ENCODE measurements around the gene GPR34.
A peak's percentile ranks its signal among the peaks of the same experiment; 100 is the strongest.

The GPR34 gene

DNA sequence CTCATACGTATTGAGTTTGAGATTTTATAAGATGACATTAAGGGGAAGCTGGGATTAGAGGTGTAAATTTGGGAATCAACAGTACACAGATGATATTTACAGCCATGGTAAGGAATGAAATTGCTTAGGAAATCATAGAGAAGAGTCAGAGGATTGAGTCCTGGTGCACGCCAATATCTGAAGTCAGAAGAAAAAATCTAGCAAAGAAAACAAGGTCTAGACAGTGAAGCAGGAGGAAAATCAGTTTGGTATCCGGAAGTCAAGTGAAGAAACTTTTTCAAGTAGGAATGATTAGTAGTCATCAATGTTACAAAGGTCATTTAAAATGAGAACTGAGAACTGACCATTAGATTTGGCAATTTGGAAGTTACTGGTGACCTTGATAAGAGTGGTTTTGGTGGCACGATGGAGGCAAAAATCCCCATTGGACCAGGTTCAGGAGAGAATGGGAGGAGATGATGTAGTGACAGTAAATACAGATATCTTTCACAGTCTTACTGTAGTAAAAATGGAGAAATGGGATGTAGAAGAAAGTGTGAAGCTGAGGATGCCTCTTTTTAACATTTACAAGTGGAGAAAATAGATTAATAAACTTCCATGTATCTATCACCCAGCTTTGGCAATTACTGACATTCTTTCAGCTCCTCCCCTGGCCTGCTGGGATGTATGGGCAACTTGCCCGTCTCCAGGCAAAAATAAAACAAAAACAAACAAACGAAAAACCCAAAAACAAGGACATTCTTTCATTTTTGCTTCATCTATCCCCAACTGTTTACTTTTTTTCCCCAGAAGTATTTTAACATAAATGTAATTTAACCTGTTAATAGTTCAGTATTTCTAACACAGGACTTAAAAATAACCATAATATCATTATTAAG, 11.4 kb upstream of the GPR34 start:
- H3K27ac Mint-ChIP-seq: no peak overlapping the region
- H3K4me3 Mint-ChIP-seq: no peak overlapping the region
- H3K4me1 Mint-ChIP-seq (ENCODE audit: low read depth): peaks cover 7% of the 10 kb centered on the region
- peaks cover 8% of the 10 kb centered on the region for H3K36me3 Mint-ChIP-seq
- H3K27me3 Mint-ChIP-seq: no peaks in the 10 kb centered on the region
- H3K9me3 Mint-ChIP-seq (ENCODE audit: low read depth): no peaks in the 10 kb centered on the region

GRCh38 chrX:41684138-41684537, 4.6 kb upstream of the GPR34 start:
- Mint-ChIP-seq H3K27me3 (no peaks in the 10 kb centered on the region), H3K4me3 (no peak overlapping the region), H3K4me1 (ENCODE audit: low read depth) (peaks cover 17% of the 10 kb centered on the region), H3K9me3 (ENCODE audit: low read depth) (no peaks in the 10 kb centered on the region), H3K27ac (no peak overlapping the region), H3K36me3 (no peaks in the 10 kb centered on the region)

GRCh38 chrX:41684940-41685339, 3.8 kb upstream of the GPR34 start:
- Mint-ChIP-seq H3K27me3 (no peaks in the 10 kb centered on the region), H3K27ac (no peak overlapping the region), H3K36me3 (no peaks in the 10 kb centered on the region), H3K9me3 (ENCODE audit: low read depth) (no peaks in the 10 kb centered on the region), H3K4me1 (ENCODE audit: low read depth) (peaks cover 17% of the 10 kb centered on the region), H3K4me3 (no peak overlapping the region)

DNA sequence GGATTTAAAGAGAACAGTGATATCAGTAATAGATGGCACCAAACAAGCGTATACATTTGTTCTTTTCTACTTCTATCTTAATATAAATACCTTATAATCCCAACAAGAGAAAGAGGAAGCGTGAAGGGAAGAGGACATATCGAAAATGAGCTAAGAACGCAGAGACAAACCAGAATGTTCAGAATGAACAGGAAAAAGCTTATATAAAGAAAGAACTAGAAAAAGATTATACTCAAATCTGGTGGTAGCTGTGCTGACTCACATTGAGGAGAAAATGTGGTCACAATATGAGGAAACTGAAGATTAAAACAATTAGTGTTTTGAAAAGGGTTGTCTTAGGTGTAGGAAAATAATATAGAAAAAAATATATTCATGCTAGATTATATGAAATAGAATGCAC, 2.0 kb upstream of the GPR34 start:
- Mint-ChIP-seq H3K9me3 (ENCODE audit: low read depth) (no peaks in the 10 kb centered on the region), H3K27ac (no peak overlapping the region), H3K36me3 (no peaks in the 10 kb centered on the region), H3K4me1 (ENCODE audit: low read depth) (peaks cover 21% of the 10 kb centered on the region), H3K27me3 (no peaks in the 10 kb centered on the region), H3K4me3 (no peak overlapping the region)

DNA sequence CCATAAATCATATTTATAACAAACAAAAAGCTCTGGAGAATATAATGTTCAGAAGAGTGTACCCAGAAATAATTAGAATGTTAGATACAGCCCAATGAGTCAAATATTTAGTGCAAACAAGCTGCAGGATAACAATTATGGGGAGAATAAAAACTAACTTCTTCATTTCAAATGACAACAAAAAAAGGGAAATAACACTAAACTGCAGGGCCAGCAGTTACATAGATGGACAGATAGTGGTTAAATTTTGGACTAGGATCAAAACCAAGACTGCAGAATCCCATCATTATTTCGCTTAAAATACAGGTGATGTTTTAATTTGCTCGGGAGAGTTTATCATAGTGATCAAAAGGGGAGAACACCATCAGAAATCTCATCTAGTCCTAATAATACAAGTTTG, 617 bp upstream of the GPR34 start:
- peaks cover 2% of the 10 kb centered on the region for H3K36me3 Mint-ChIP-seq
- no peaks in the 10 kb centered on the region for H3K27me3 Mint-ChIP-seq
- H3K27ac Mint-ChIP-seq: no peak overlapping the region
- no peaks in the 10 kb centered on the region for H3K9me3 Mint-ChIP-seq (ENCODE audit: low read depth)
- H3K4me3 Mint-ChIP-seq: no peak overlapping the region
- peaks cover 31% of the 10 kb centered on the region for H3K4me1 Mint-ChIP-seq (ENCODE audit: low read depth)

GRCh38 chrX:41689711-41690110, 938 bp downstream of the GPR34 start:
- Mint-ChIP-seq H3K27ac (no peak overlapping the region), H3K4me3 (no peak overlapping the region), H3K4me1 (ENCODE audit: low read depth) (peaks cover 39% of the 10 kb centered on the region), H3K27me3 (no peaks in the 10 kb centered on the region), H3K36me3 (peaks cover 2% of the 10 kb centered on the region), H3K9me3 (ENCODE audit: low read depth) (no peaks in the 10 kb centered on the region)

DNA sequence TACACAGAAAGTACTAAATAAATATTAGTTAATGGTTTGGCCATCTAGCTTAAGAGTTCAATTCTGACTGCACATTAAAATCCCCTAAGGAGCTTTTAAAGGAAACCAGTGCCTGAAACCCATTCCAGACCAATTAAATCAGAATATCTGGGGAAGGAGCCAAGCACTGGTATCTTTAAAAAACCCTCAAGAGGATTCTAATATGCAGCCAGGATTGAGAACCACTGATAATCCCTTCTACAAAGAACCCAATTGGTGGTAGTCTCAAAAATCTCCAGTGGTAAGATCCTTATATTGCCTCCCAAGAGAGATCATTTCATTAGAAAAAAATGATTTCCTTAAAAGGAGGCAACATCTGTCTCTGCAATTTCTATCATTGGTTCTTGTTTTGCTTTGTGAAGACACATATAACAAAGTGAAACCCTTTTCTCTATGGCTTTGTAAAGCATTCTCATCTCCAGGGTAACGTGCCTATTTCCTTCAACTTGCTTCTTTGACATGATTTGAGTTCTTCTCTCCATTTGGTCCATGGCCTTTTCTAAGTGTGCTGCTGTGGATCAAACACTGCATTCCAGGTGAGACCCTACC, 3.5 kb downstream of the GPR34 start:
- Mint-ChIP-seq H3K9me3 (ENCODE audit: low read depth) (no peaks in the 10 kb centered on the region), H3K27ac (no peak overlapping the region), H3K36me3 (peaks cover 7% of the 10 kb centered on the region), H3K4me3 (no peak overlapping the region), H3K27me3 (no peaks in the 10 kb centered on the region), H3K4me1 (ENCODE audit: low read depth) (peaks cover 46% of the 10 kb centered on the region)

GRCh38 chrX:41693024-41693423, 4.3 kb downstream of the GPR34 start:
- Mint-ChIP-seq H3K27me3 (no peaks in the 10 kb centered on the region), H3K27ac (no peak overlapping the region), H3K4me3 (peak overlapping the region; percentile 13), H3K4me1 (ENCODE audit: low read depth) (peaks cover 44% of the 10 kb centered on the region), H3K9me3 (ENCODE audit: low read depth) (no peaks in the 10 kb centered on the region), H3K36me3 (peaks cover 7% of the 10 kb centered on the region)

- Mint-ChIP-seq H3K36me3 (peaks cover 7% of the 10 kb centered on the region), H3K27ac (no peak overlapping the region), H3K27me3 (no peaks in the 10 kb centered on the region), H3K4me1 (ENCODE audit: low read depth) (peaks cover 41% of the 10 kb centered on the region), H3K4me3 (no peak overlapping the region), H3K9me3 (ENCODE audit: low read depth) (no peaks in the 10 kb centered on the region)
These were observed 6.7 kb downstream of the GPR34 start for GRCh38 chrX:41695426-41695825.

- peaks cover 43% of the 10 kb centered on the region for H3K4me1 Mint-ChIP-seq (ENCODE audit: low read depth)
- no peaks in the 10 kb centered on the region for H3K27me3 Mint-ChIP-seq
- no peak overlapping the region for H3K27ac Mint-ChIP-seq
- H3K9me3 Mint-ChIP-seq (ENCODE audit: low read depth): no peaks in the 10 kb centered on the region
- no peak overlapping the region for H3K4me3 Mint-ChIP-seq
- no peaks in the 10 kb centered on the region for H3K36me3 Mint-ChIP-seq
These were observed 14.8 kb downstream of the GPR34 start for GRCh38 chrX:41703574-41704029.

DNA sequence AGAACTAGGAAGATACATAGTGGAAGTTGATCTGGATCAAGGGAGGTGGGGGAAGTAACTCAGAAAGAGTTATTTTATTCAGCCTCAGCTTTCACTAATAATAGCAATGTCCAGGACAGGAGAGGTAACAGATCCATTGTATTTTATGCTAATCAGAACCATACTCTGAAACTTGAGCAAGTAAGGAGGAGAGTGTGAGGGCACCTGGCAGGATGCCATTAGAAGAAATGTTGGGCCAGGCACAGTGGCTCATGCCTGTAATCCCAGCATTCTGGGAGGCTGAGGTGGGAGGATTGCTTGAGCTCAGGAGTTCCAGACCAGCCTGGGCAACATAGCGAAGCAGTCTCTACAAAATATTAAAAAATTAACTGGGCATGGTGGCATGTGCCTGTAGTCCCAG, 16.3 kb downstream of the GPR34 start:
- no peaks in the 10 kb centered on the region for H3K27me3 Mint-ChIP-seq
- H3K36me3 Mint-ChIP-seq: no peaks in the 10 kb centered on the region
- peak overlapping the region; percentile 47 for H3K27ac Mint-ChIP-seq
- H3K9me3 Mint-ChIP-seq (ENCODE audit: low read depth): no peaks in the 10 kb centered on the region
- no peak overlapping the region for H3K4me3 Mint-ChIP-seq
- peaks cover 42% of the 10 kb centered on the region for H3K4me1 Mint-ChIP-seq (ENCODE audit: low read depth)

DNA sequence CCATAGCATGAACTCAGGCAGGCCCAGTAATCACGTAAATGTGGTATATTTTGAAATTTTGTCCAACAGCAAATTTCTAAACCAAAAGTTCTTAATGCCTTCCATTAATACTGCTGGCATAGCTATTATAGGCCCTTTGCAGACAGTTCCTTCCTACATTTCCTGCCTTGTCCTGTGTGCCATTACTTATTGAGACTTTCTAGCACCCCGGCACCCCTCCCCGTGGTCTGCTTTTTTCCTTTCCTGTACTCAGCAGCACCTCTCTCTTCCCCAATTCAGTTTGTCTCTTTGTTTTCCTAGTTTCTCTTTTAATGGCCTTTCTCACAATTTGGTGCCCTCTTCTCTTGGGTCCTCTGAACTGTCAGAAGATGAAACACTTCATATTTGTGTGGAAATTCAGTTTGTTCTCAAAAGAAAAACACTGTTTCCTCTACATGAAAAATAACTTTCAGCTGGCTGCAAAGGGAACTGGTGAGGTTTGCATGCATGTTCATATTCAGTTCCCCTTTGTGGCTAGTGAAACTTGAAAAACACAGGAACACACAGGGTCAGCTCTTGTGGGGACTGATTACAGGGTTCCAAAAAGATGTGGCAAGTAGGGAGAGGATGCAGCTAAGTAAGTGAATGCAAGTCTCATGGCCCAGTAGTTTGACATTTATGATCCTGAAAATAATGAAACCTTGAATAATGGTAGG, 17.1 kb downstream of the GPR34 start:
- H3K9me3 Mint-ChIP-seq (ENCODE audit: low read depth): no peaks in the 10 kb centered on the region
- peak overlapping the region; percentile 14 for H3K4me3 Mint-ChIP-seq
- H3K36me3 Mint-ChIP-seq: no peaks in the 10 kb centered on the region
- peak overlapping the region; percentile 51 for H3K27ac Mint-ChIP-seq
- peaks cover 47% of the 10 kb centered on the region for H3K4me1 Mint-ChIP-seq (ENCODE audit: low read depth)
- H3K27me3 Mint-ChIP-seq: no peaks in the 10 kb centered on the region

DNA sequence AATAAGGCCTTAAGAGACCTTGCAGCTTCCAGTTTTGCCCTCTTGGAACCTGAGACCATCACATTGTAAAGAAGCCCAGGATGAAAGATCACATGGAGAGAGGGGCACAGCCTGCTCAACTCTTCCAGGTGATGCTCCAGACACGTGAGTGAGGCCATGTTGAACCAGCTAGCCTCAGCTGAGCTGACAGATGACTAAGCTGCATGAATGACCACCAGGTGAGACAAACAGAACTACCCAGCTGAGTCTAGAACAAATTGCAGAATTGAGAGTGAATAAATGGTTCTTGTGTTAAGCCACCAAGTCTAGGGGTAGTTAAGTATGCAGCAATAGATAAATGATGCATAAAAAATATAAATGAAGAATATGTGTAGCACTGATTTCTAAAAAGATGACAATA, 18.4 kb downstream of the GPR34 start:
- no peak overlapping the region for H3K4me3 Mint-ChIP-seq

DNA sequence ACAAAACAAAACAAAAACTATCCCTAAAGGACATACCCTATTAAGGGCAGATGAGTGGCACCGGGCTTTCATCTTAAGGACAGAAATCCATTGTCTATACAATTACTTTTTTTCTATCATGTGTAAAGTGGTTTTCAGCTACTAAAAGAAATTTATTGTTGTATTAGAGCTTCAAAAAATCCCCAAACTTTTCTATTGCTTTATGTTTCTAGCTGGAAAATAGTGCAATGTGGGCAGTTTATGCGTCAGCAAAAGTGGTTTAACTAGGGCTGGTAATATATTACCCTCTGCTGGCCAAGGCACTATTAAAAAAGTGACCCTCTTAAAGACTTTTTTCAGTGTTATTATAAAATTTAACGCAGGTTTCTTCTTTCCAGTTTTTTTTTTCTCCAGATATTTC, 19.7 kb downstream of the GPR34 start:
- H3K36me3 Mint-ChIP-seq: peaks cover 2% of the 10 kb centered on the region
- H3K4me3 Mint-ChIP-seq: no peak overlapping the region
- H3K27me3 Mint-ChIP-seq: no peaks in the 10 kb centered on the region
- H3K4me1 Mint-ChIP-seq (ENCODE audit: low read depth): peaks cover 50% of the 10 kb centered on the region
- no peak overlapping the region for H3K27ac Mint-ChIP-seq
- H3K9me3 Mint-ChIP-seq (ENCODE audit: low read depth): no peaks in the 10 kb centered on the region

More for the DNA sequence above, 18.4 kb downstream of the GPR34 start:
- no peaks in the 10 kb centered on the region for H3K36me3 Mint-ChIP-seq
- peak overlapping the region; percentile 54 for H3K27ac Mint-ChIP-seq
- H3K9me3 Mint-ChIP-seq (ENCODE audit: low read depth): no peaks in the 10 kb centered on the region
- H3K4me1 Mint-ChIP-seq (ENCODE audit: low read depth): peaks cover 51% of the 10 kb centered on the region
- H3K27me3 Mint-ChIP-seq: no peaks in the 10 kb centered on the region

GRCh38 chrX:41711021-41711667, 22.4 kb downstream of the GPR34 start:
- Mint-ChIP-seq H3K27ac (no peak overlapping the region), H3K9me3 (ENCODE audit: low read depth) (no peaks in the 10 kb centered on the region), H3K36me3 (peaks cover 7% of the 10 kb centered on the region), H3K4me3 (no peak overlapping the region), H3K27me3 (no peaks in the 10 kb centered on the region), H3K4me1 (ENCODE audit: low read depth) (peaks cover 37% of the 10 kb centered on the region)

Data from activated naive CD8-positive, alpha-beta T cell (primary cell).